IMR-90 (cell line): ENCODE measurements around the gene IFNL3. TPM values are rescaled to one million over a fixed set of nuclear protein-coding genes. Genes with fewer than 3 reads are reported as not detected.

Experiments
- ATAC-seq: fragments of 200-7000 bp; cut with Tn5 transposase; 2 replicates; pipeline ENCODE4 v1.9.1; 2020; ENCODE audit warnings: low read depth, mild to moderate bottlenecking, moderate library complexity
- BruUV-seq: library from RNA; stranded (reverse); fragments of 400-500 nt; replicated peaks from 2 replicates; lab custom pipeline; 2021; lab: Mats Ljungman, UMichigan
- CTCF ChIA-PET: fragments of 300-600 bp; formaldehyde crosslinking; extraction: SDS; loops from one replicate; lab custom pipeline; 2021; ENCODE audit warnings: antibody characterized with exemption; lab: Yijun Ruan, JAX
- POLR2A ChIA-PET: fragments of 300-600 bp; sonication (Branson Sonifier 250); formaldehyde crosslinking; loops from one replicate; lab custom pipeline; 2022; ENCODE audit warnings: antibody characterized with exemption; ENCODE audit not compliant: unreplicated experiment; lab: Charles Lee
- DNase-seq: peaks from one replicate; pipeline ENCODE4 v3.0.0; 2013
- H2AFZ ChIP-seq: replicated peaks from 2 replicates; pipeline ENCODE3; 2013; ENCODE audit warnings: low read length, mild to moderate bottlenecking; ENCODE audit not compliant: poor library complexity
- H2AK5ac ChIP-seq: 2 replicates; pipeline ENCODE4 v1.6.1; 2013; ENCODE audit warnings: low read depth, low read length, inconsistent platforms
- H2AK9ac ChIP-seq: replicated peaks from 2 replicates; pipeline ENCODE3; 2013; ENCODE audit warnings: mild to moderate bottlenecking, low read depth, low read length, moderate library complexity; ENCODE audit not compliant: poor library complexity
- H2BK120ac ChIP-seq: 2 replicates; pipeline ENCODE4 v1.6.1; 2013; ENCODE audit warnings: low read depth, low read length, inconsistent platforms
- H2BK15ac ChIP-seq: 3 replicates; pipeline ENCODE4 v1.6.1; 2013; ENCODE audit warnings: low read depth, low read length, inconsistent platforms
- H2BK20ac ChIP-seq: 2 replicates; pipeline ENCODE4 v1.6.1; 2013; ENCODE audit warnings: low read depth, mild to moderate bottlenecking, inconsistent platforms, low read length, moderate library complexity
- H2BK5ac ChIP-seq: 2 replicates; pipeline ENCODE4 v1.6.1; 2013; ENCODE audit warnings: mild to moderate bottlenecking, low read depth, low read length, inconsistent platforms; ENCODE audit not compliant: poor library complexity, severe bottlenecking
- H3K14ac ChIP-seq: replicated peaks from 2 replicates; pipeline ENCODE4 v1.6.1; 2013; ENCODE audit warnings: low read depth, low read length, inconsistent platforms
- H3K18ac ChIP-seq: 2 replicates; pipeline ENCODE4 v1.6.1; 2013; ENCODE audit warnings: low read depth, low read length, control low read depth
- H3K23ac ChIP-seq: 2 replicates; pipeline ENCODE4 v1.6.1; 2013; ENCODE audit warnings: low read depth, low read length, inconsistent platforms
- H3K27ac ChIP-seq: 2 replicates; pipeline ENCODE4 v1.5.1; 2013; ENCODE audit warnings: mild to moderate bottlenecking, control low read depth, low read length; ENCODE audit not compliant: insufficient read depth
- H3K27me3 ChIP-seq: 2 replicates; pipeline ENCODE4 v1.6.1; 2013; ENCODE audit warnings: low read length; ENCODE audit not compliant: control insufficient read depth, insufficient read depth
- H3K36me3 ChIP-seq: 2 replicates; pipeline ENCODE4 v1.6.1; 2013; ENCODE audit warnings: low read length, mixed read lengths; ENCODE audit not compliant: control insufficient read depth, insufficient read depth
- H3K4ac ChIP-seq: 2 replicates; pipeline ENCODE4 v1.6.1; 2013; ENCODE audit warnings: low read depth, low read length, inconsistent platforms
- H3K4me1 ChIP-seq: 2 replicates; pipeline ENCODE4 v1.6.1; 2013; ENCODE audit warnings: low read length, mixed read lengths; ENCODE audit not compliant: control insufficient read depth, insufficient read depth
- H3K4me2 ChIP-seq: 2 replicates; pipeline ENCODE4 v1.6.1; 2013; ENCODE audit warnings: low read depth, mild to moderate bottlenecking, control low read depth, low read length, moderate library complexity
- H3K4me3 ChIP-seq: 2 replicates; pipeline ENCODE4 v1.5.1; 2013; ENCODE audit warnings: low read depth, mild to moderate bottlenecking, control low read depth, low read length, moderate library complexity; ENCODE audit not compliant: insufficient read depth
- H3K56ac ChIP-seq: 2 replicates; pipeline ENCODE4 v1.6.1; 2013; ENCODE audit warnings: low read length, inconsistent platforms; ENCODE audit not compliant: insufficient read depth; ENCODE audit errors: extremely low read depth
- H3K79me1 ChIP-seq, 2 experiments: 2 replicates each; pipeline ENCODE4 v1.6.1; 2013; ENCODE audit warnings: low read length in 2 of 2, inconsistent platforms in 1 of 2, low read depth in 1 of 2
- H3K9ac ChIP-seq: 2 replicates; pipeline ENCODE4 v1.6.1; 2013; ENCODE audit warnings: low read depth, low read length, control low read depth
- H3K9me1 ChIP-seq: 2 replicates; pipeline ENCODE4 v1.6.1; 2013; ENCODE audit warnings: low read length, inconsistent platforms; ENCODE audit not compliant: insufficient read depth
- H3K9me3 ChIP-seq: 2 replicates; pipeline ENCODE4 v1.6.1; 2013; ENCODE audit warnings: low read length; ENCODE audit not compliant: control insufficient read depth, insufficient read depth
- H4K20me1 ChIP-seq: 2 replicates; pipeline ENCODE4 v1.6.1; 2013; ENCODE audit warnings: low read length, inconsistent platforms; ENCODE audit not compliant: insufficient read depth
- H4K5ac ChIP-seq: 2 replicates; pipeline ENCODE4 v1.6.1; 2013; ENCODE audit warnings: mild to moderate bottlenecking, low read depth, low read length, control low read depth
- H4K8ac ChIP-seq, 2 experiments: 2 replicates each; pipeline ENCODE4 v1.6.1; 2013; ENCODE audit warnings: low read depth in 2 of 2, low read length in 2 of 2, control low read depth in 1 of 2, inconsistent platforms in 1 of 2
- H4K91ac ChIP-seq: 2 replicates; pipeline ENCODE4 v1.6.1; 2013; ENCODE audit warnings: low read depth, low read length, inconsistent platforms; ENCODE audit not compliant: insufficient read depth
- BHLHE40 ChIP-seq: fragments of 150-350 bp; IDR thresholded peaks from 2 replicates; pipeline ENCODE4 v1.6.1; 2016; ENCODE audit warnings: mild to moderate bottlenecking, low read depth, low read length
- FOS ChIP-seq: fragments of 150-350 bp; IDR thresholded peaks from 2 replicates; pipeline ENCODE4 v1.6.1; 2016; ENCODE audit warnings: low read depth, low read length
- MAFK ChIP-seq: IDR thresholded peaks from 2 replicates; pipeline ENCODE4 v1.6.1; 2012; ENCODE audit warnings: low read depth, low read length, improper control_type of control experiment
- NFE2L2 ChIP-seq: fragments of 150-350 bp; IDR thresholded peaks from 2 replicates; pipeline ENCODE4 v1.6.1; 2016; ENCODE audit warnings: low read depth, mild to moderate bottlenecking, low read length
- RFX5 ChIP-seq: IDR thresholded peaks from 2 replicates; pipeline ENCODE4 v1.8.0; 2012; ENCODE audit warnings: low read depth, mild to moderate bottlenecking, low read length, moderate library complexity
- WGBS, 2 experiments: methylation state at CpG; one replicate each; pipeline versions ENCODE4 v1.1.5 to v1.1.7; 2013; ENCODE audit warnings: missing lambda C conversion rate in 2 of 2; ENCODE audit not compliant: insufficient read length in 1 of 2; ENCODE audit errors: extremely low coverage in 2 of 2; 5-methylcytosine and 5-hydroxymethylcytosine counted together
- dilution Hi-C: fragments of 300-500 bp; cut with HindIII; formaldehyde crosslinking; loops from one replicate; pipeline ENCODE4 v1.14.3; 2018; ENCODE audit warnings: low sequenced_read_pairs; ENCODE audit not compliant: unreplicated experiment
- in situ Hi-C: fragments of 300-500 bp; cut with MboI; formaldehyde crosslinking; loops from 3 replicates; pipeline ENCODE4 v1.14.3; 2019; ENCODE audit warnings: low sequenced_read_pairs, inconsistent platforms, mixed read lengths
- intact Hi-C: fragments of 100-400 bp; cut with micrococcal nuclease; formaldehyde crosslinking; loops from 2 replicates; pipeline ENCODE4 v1.10.0; 2022
- polyA plus RNA-seq, 3 experiments: library from polyadenylated mRNA; depleted of rRNA; stranded (reverse); fragments of >200 nt; gene quantifications; 2 replicates each; pipeline ENCODE4 v1.2.3, GENCODE V29; 2012; ENCODE audit warnings: low replicate concordance in 1 of 3
- total RNA-seq: library from RNA; depleted of rRNA; stranded (reverse); fragments of >200 nt; gene quantifications from 2 replicates; pipeline ENCODE4 v1.2.3, GENCODE V29; 2012

The IFNL3 gene
- total and polyA plus RNA-seq, 2 of the 4 experiments (the other 2 are of a cell fraction): not detected

- no peak overlapping the region for H2BK15ac ChIP-seq
- POLR2A ChIA-PET: no interaction called here
- no peak overlapping the region for H3K9ac ChIP-seq
- no peaks in the 10 kb centered on the region for H3K36me3 ChIP-seq
- no peak overlapping the region for H4K5ac ChIP-seq
- no peak overlapping the region for H3K4ac ChIP-seq
- no peak overlapping the region for H4K8ac ChIP-seq
- H3K18ac ChIP-seq: no peak overlapping the region
- H3K4me2 ChIP-seq: no peak overlapping the region
- no TSS peak for BruUV-seq
- H3K79me1 ChIP-seq: no peaks in the 10 kb centered on the region
- ATAC-seq (no peak), DNase-seq (no peak)
- no peak overlapping the region for H3K14ac ChIP-seq
- no peak overlapping the region for H2AK5ac ChIP-seq
- no peak overlapping the region for H3K23ac ChIP-seq
- no peaks in the 10 kb centered on the region for H3K9me1 ChIP-seq
- no peak overlapping the region for H3K27ac ChIP-seq
- H2AK9ac ChIP-seq: no peak overlapping the region
- dilution Hi-C loops (no loop called here), intact Hi-C loops (no loop called here), in situ Hi-C loops (no loop called here)
- H4K20me1 ChIP-seq: no peaks in the 10 kb centered on the region
- H3K56ac ChIP-seq: no peak overlapping the region
- WGBS, 2 experiments: 27% methylated on average over 3 of the region's 4 CpGs; no CpG with 5 or more reads in 1 of the 2 experiments
- TF ChIP-seq MAFK (no peak), BHLHE40 (no peak), FOS (no peak), RFX5 (no peak), NFE2L2 (no peak)
- no peaks in the 10 kb centered on the region for H3K9me3 ChIP-seq
- H2BK5ac ChIP-seq: no peak overlapping the region
- H3K4me1 ChIP-seq: no peaks in the 10 kb centered on the region
- peaks cover 21% of the 10 kb centered on the region for H3K27me3 ChIP-seq
- CTCF ChIA-PET: no interaction called here
- H2BK20ac ChIP-seq: no peak overlapping the region
- H2AFZ ChIP-seq: no peak overlapping the region
- H4K91ac ChIP-seq: no peak overlapping the region
- H2BK120ac ChIP-seq: no peak overlapping the region
- no peak overlapping the region for H3K4me3 ChIP-seq
Observed at GRCh38 chr19:39293394-39293793, 48.6 kb upstream of the IFNL3 start.
